ENCODE results near the gene C2CD4C.

Gene C2CD4C

Small RNA genes lying within 50 kb of the gene (small RNA-seq; reads per million reads assigned to genes)
- gene RNA5SP462 (ENCODE audit: insufficient read depth): 0.54 reads per million
